HuH-7.5 (cell line): ENCODE measurements around the gene FCGR3A.
"Not testable (repeated sequence)": the region's sequence is repeated elsewhere in the genome, so short reads cannot be mapped to it uniquely, and the experiment has no call there.

ENCODE experiments used
- DNase-seq: peaks from one replicate; pipeline ENCODE4 v3.0.0; 2011; ENCODE audit warnings: low spot score

FCGR3A gene

DNA sequence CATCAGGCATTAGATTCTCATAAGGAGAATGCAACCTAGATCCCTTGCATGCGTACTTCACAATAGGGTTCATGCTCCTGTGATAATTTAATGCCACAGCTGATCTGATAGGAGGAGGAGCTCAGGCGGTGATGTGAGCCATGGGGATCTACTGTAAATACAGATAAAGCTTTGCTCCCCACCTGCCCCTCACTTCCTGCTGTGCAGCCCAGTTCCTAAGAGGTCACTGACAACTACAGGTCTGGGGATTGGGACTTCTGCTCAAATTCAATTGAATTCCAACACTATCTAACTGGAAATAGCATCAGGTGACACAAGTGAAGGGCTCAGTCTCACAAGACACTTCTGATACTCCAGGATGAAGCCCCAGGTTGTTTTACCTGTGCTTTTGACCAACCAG is 7.4 kb upstream of the FCGR3A start:
- not testable (repeated sequence) for DNase-seq

DNA sequence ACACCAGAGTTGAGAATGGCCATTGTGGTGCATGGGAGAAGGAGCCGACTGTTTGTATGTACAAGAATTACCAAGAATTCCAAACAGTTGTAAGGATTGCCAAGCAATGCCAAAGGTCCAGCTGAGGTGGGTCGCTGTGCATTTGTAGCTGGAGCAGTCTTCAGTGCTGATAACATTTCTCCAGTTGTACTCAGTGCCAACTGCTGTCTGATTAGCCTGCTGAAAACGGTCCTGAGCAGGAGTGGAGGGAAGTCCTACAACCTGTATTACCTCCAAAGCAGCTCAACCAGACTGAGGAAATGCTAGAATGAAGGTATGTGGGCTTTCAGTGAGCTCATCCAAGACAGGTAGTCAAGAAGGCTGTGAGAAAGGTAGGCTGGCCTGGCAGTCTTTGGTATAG is 6.5 kb upstream of the FCGR3A start:
- DNase-seq, result not testable (repeated sequence)

DNA sequence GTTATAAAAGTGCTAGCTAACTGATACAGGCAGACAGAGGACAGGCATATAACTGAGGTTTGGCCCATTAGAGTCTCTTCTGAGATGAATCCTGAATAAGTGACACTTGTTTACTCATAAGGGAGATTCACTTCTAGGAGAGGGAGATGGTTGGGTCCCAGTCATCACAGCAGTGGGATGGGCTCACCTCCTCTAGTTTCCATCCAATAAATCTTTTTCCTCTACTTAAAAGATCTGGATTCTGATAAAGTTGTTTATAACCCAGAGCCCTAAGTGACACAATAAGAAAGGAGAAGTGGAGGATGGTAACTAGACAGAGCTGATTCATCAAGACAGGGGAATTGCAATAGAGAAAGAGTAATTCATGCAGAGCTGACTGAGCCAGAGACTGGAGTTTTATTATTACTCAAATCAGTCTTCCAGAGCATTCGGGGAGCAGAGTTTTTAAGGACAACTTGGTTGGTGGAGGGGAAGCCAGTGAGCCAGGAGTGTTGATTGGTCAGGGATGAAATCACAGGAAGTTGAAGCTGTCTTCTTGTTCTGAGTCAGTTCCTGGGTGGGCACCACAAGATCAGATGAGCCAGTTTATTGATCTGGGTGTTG is 5.3 kb upstream of the FCGR3A start:
- DNase-seq, result not testable (repeated sequence)

DNA sequence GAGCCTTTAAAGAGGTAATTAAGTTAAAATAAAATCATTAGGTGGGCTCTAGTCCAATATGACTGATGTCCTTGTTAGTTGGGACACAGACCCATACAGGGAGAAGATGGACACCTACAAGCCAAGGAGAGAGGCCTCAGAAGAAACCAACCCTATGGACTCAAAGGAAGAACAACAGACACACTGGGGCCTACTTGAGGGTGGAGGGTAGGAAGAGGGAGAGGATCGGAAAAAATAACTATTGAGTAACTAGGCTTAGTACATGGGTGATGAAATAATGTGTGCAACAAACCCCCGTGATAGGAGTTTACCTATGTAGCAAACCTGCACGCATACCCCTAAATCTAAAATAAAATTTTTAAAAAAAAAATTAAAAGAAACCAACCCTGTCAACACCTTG is 4.7 kb upstream of the FCGR3A start:
- DNase-seq, result not testable (repeated sequence)

DNA sequence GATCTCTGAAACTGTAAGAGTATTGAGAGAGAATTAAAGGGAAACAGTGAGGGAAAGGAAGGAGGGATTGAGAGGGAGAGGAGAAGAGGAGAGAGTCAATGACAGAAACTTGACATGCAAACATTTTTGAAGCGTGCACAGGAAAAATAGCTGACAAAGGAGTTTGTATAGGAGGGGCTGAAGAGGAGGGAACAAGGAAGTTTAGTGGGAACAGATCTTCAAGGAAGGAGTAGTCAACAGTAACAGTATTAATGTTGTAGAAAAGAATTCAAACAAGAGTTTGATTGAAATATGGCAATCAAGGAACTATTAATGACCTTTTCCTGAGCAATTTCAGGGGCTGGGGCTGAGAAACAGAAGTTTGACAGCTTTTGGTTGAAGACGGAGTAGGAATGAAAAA is 4.0 kb upstream of the FCGR3A start:
- not testable (repeated sequence) for DNase-seq

DNA sequence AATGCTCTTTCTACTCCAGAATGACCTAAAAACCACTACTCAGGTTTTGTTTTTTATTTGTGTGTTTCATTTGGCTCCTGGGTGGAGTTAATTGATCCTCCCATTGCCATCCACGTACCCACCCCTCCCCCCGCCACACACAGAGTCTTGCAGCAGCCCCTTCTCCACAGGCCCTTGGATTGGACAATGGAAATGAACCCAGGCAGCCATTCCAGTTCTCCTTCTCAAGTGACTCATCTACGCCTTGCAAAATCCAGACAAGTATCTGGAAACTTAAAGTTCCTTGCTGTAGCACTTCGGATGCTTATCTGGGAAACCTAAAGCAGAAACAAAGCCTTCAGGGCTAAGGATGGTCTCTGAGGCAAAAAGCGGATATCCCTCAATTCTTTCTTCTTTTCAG is 1.3 kb upstream of the FCGR3A start:
- DNase-seq, result not testable (repeated sequence)

DNA sequence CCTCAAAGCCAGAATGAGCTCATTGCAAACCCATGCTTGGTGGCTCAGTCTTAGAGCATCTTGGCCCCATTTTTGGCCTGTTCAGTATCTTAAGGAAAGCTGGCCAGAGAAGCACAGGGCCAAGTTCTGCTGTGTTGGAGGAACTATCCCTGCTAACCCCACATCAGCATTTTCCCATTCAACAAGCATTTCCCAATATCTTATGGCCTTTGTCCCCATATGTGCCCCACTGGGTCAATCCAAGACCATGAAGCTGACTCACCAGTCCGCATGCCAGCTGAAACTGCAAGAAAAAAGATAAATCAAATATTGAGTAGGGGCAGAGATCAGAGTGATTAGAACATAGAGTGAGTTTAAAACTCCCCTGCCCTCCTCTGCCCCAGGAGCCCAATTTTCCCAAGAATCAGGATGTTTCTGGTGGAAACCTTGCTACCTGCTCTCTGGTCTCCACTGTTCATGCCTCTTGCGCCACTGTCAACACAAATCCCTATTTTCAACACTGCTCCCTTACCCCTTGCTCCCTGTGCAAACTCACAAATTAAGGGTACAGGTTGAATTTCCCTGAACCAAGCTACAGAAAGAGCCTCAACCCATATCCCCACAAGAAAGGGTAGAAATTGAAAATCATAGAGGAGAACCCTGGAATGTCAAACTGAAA is 740 bp downstream of the FCGR3A start:
- not testable (repeated sequence) for DNase-seq

DNA sequence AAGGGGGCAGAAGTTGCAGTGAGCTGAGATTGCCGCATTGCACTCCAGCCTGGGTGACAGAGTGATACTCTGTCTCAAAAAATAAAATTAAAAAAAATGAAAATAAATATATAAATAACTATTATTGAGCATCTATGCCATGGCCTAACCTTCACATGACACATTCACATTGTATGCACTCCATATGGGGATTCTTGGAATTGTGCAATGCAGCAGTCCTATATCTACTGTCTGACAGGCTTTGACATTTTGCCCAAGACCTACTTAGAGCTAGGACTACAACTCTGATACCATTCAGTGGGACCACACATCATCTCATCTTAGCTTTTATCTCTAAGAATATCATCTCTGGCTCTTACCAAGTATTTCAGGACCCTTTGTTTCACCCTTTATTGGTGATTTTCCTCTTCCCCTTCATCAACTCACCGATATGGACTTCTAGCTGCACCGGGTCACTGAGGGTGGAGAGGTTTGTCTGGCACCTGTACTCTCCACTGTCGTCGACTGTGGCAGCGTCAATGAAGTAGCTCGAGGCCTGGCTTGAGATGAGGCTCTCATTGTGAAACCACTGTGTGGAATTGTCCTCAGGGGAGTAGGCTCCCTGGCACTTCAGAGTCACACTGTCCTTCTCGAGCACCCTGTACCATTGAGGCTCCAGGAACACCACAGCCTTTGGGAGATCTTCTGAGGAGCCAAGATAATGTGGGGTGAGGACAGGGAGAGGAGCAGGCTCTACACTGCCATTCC is 1.4 kb downstream of the FCGR3A start:
- not testable (repeated sequence) for DNase-seq

DNA sequence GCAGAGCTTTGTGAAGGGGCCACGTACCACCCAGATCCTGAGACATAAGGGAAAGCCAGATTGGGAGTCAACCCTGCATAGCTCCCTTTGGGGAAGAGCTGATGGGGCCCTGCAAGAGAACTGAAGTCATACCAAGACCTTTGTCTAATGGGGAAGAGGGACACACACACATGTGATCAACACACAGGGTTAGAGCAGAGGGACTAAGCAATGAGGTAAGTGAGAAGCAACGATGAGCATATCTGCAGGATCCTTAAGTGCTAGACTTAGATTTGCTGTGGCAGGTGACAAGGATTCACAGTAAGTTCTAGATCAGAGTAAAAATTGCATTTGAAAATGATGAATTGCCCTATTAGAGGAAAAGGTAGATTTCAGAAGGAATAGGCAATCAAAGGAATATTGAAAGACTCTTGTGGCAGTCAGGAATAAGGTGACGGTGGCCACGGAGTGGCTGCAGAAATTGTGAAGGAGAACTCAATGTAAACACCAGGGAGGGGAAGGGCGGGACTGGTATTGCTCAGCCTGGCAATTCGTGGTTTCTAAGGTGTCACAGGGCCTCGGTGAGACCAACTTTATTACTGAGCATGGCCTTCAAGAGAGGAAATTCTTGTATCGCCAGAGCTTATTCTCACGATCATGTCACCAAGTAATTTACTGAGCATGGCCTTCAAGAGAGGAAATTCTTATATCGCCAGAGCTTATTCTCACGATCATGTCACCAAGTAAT is 4.5 kb downstream of the FCGR3A start:
- not testable (repeated sequence) for DNase-seq

DNA sequence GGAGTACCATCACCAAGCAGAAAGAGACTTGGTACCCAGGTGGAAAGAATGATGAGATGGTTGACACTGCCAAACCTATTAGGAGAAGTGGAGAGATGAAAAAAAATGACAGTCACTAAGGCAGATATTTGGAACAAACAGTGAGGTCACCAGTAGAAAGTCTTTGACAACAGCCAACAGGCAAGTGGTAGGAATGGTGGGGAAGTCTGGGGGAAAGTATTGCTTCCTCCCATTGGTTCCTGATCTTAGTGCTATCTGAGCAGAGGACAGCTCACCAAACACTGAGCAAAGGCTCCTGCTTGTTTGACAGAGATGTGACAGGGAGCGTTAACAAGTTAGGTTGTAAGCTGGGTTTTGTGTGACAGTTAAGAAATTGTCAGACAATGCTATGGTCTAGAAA is 6.5 kb downstream of the FCGR3A start:
- DNase-seq, result not testable (repeated sequence)

DNA sequence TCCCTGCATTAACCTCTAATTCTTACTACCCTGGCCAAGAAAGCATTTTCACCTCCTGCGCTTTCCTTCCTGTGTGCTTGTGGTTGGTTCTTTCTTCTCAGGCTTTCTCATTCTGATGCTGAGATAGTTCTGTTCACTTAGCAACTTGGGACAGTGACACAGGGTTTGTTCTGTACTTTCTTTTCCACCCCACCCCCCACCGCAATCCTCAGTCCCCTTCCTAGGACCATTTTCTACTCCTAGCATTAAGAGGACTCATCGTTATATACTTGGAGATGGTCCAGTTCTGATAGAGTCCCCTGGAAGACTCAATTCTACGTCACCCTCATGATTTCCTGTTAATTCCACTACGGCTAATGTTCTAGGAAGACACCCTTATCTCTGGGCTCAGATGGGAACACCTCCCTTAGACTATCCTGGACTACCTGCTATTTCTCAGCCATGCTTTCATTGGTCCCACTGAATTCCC is 7.5 kb downstream of the FCGR3A start:
- not testable (repeated sequence) for DNase-seq

DNA sequence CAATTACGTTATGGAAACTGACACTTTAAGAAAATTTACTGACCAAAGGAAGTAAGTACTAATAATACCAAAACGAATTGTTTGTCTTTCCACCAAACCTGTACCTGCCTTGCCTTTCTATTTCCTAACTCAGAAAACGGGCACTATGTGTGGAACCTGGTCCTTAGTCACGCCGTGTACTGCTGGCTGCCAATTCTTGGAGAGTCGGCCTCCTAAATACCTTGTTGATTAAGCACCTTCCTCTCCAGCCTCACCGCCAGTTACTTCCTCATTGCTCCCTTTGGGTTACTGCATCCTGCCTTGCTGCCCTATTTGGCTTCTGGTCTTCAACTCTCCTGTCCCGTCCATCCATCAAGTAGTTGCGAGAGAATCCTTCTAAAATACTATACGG is 9.1 kb downstream of the FCGR3A start:
- DNase-seq, result not testable (repeated sequence)

DNA sequence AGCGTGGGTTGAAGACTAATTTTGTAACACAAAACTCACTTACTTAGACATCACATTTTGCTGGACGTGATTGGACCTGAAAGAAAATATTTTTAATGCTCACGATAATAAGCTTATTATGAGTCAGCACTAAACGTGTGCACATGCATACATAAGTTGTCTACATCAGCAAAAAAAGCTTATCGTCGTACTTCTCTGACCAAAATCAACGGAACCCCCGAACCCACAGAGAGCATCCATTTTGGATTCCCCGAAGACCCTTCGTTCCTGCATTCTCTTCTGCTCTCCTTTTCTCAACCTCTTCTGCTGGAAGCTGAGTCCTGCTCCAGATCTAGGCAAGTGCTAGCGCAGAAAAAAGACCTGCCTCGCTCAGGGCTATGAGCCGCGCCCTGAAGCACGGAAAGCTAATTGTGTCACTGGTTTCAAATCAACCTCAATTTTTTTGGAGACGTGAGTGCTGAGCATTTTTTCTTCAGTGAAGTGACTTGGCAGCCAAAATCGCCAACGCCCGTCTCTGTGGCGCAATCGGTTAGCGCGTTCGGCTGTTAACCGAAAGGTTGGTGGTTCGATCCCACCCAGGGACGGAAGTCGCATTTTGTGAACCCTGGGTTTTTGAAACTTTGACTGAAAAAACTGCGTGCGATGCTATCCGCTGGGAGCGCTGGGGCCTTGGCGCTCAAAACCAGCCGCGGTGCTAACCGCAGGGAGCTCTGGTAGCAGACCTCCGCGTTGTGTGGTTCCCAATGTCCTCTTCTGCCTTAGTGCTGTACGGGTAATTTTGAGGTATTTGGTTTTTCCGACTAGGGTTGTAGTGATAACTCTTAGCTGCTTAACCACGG is 9.7 kb downstream of the FCGR3A start:
- DNase-seq, result not testable (repeated sequence)

DNA sequence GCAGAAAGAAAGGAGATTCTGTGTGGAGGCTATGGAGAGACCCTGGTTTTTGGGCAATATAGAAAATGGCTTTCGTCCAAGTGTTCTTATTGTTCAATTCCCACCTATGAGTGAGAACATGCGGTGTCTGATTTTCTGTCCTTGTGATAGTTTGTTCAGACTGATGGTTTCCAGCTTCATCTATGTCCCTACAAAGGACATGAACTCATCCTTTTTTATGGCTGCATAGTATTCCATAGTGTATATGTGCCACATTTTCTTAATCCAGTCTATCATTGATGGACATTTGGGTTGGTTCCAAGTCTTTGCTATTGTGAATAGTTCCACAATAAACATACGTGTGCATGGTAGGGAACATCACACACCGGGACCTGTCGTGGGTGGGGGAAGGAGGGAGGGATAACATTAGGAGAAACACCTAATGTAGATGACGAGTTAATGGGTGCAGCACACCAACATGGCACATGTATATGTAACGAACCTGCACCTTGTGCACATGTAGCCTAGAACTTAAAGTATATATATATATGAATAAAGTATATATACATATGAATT is 10.6 kb downstream of the FCGR3A start:
- not testable (repeated sequence) for DNase-seq

DNA sequence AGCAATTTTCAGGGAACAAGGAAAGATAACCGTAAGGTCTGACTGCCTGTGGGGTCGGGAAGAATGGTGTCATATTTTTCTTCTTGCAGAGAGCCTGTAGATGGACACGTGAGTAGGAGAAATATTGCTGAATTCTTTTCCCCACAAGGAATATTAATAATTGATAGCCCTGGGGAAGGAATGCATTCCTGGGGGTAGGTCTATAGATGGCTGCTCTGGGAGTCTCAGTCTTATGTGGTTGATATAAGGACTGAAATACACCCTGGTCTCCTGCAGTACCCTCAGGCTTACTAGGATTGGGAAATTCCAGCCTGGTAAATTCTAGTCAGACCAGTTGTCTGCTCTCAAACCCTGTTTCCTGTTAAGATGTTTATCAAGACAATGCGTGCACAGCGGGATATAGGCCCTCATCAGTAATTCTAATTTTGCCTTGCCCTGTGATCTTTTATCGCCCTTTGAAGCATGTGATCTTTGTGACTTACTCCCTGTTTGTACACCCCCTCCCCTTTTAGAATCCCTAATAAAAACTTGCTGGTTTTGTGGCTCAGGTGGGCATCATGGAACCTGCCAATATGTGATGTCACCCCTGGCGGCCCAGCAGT is 12.4 kb downstream of the FCGR3A start:
- DNase-seq, result not testable (repeated sequence)

DNA sequence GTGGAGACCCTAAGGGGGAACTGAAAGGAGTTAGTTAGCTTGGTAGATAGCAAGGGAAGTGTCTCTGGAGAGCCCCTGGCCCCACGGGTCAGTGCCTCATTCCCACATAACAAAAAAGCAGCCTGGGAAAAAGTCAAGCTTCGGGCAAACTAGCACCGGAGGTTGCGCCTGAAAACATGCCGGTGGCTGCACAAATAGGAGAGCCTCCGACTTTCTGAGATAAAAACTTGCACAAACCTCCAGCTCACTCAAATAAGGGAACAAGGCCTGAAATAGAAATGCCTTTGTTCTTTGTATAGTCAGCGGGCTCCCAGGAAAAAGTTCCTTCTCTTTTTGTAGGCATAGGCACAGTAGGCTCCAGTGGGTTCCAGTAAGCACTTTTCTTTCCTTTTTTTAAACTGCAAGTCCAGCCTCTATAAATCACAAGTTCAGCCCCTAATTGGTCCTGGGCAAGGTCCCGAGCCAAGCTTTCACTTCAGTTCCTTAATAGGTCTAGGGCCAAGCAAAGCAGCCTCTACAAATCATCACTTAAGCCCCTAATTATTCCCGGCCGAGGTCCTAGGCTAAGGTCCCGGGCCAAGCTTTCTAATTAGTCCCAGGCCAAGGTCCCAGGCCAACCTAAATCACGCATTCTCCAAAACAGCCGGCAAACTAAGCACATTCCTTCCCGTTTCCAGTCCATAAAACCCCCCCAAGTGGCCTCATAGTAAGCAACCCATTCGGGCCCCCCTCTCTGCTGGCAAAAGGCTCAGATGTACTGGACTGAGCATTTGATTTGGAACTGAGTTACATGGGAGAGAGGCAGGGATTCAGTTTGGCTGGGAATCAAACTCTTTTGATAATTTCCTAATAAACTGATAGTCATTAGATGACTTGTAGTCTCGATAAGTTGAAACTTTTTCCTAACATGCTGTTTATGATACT is 16.7 kb downstream of the FCGR3A start:
- DNase-seq, result not testable (repeated sequence)

DNA sequence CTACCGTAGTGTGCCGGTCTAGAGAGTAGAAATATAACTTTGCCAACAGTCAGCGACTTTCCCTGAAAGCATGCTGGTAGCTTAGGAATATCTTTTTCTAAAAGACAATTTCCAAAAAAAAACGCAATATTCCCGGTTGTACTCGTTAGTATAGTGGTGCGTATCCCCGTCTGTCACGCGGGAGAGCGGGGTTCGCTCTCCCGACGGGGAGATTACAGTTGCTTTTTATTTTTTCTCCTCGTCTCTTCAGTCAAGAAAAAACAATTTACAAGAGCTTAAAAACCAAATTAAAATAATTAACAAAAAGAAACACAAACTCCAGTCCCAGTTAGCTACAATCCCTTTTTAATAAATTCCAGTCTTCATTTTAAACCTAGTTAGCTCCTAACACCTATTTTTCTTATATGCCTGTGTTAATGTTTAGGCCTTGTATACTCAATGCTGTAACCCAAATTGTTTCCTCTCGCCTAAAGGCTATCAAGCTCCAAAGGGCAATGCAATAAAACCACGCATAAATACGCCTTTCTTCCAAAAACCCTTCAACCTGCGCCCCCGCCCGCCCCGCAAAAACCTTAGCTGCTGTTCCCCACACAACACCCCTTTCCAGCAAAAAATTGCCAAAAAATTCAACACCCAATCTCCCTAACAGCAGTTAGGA is 17.5 kb downstream of the FCGR3A start:
- DNase-seq, result no peak

DNA sequence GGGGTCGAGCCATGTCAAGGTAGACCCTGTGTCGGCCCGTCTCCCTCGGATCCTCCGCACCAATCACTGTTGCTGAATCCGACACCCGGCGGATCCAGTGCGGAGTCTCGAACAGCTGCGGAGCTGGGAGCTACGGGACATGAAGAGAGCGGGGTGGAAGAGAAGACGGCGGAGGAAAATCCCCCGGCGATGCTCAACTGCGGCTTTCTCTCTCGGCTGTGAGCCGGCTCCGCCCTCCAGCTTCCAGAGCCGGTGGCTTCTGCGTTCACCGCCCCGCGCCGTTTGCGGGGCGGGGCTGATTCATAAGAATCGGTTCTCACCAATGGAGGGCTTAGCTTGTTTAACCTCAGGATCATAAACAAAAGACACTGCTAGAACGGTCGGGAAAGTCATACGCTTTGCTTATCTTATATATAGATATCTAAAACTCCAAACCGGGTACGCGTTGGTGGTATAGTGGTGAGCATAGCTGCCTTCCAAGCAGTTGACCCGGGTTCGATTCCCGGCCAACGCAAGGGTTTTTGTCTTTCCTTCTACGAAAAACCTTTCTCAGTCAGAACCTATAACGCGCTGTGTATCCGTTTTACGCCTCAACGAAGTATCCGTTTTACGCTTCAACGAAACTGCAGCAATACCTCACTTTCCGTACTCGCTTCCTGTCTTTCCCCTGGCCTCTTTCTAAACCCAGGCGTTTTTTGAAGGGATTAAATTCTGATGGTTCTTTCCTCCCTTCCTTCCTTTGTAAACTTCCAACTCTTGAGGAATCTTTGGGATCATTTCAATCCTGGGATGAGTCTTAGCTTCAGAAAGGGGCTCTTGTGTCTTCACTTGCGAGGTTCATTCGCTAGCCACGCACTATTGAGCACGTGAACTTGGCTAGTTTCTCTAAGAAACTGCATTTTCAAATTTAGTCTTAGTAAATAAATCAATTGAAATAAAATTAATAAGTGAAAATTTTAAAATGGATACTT is 18.7 kb downstream of the FCGR3A start:
- DNase-seq, result peak; percentile 53
